Stomach (tissue), 4 donors: ENCODE data around the gene STRIP2.

Experiments used
- CTCF ChIP-seq, 7 experiments: fragments of 450-650 bp in 4 of 7; fragments of 200-600 bp in 3 of 7; sonication (generic) in 3 of 7; IDR thresholded peaks; one replicate each; pipeline ENCODE4 v1.5.1; 2016 to 2019; ENCODE audit warnings: antibody characterized with exemption in 7 of 7, control low read depth in 2 of 7, mild to moderate bottlenecking in 1 of 7
- POLR2AphosphoS5 ChIP-seq, 3 donors: sonication (generic); formaldehyde crosslinking; IDR thresholded peaks; one replicate each; pipeline ENCODE4 v1.6.1; 2016; ENCODE audit warnings: antibody characterized with exemption in 3 of 3

GRCh38 chr7:129468547-129468946 is 34.3 kb downstream of the STRIP2 start:
- TF ChIP-seq POLR2AphosphoS5 (IDR thresholded peaks at IDR 0.05) (no peak), CTCF (IDR thresholded peaks at IDR 0.05) (no peak)
